Mammary epithelial cell (primary cell): Measurements from ENCODE around the gene CEBPA.

ENCODE experiments used
- CTCF ChIP-seq, 2 donors: IDR thresholded peaks in 1 of 2; conservative IDR thresholded peaks in 1 of 2; 2 replicates each; pipeline ENCODE4 v1.5.1; 2011 to 2012; ENCODE audit warnings: inconsistent platforms in 2 of 2, low read length in 2 of 2, mild to moderate bottlenecking in 2 of 2, control low read depth in 1 of 2, low read depth in 1 of 2; ENCODE audit not compliant: insufficient read depth in 1 of 2; ENCODE audit errors: extremely low read depth in 1 of 2
- EZH2 ChIP-seq: IDR thresholded peaks from 2 replicates; pipeline ENCODE4 v1.6.1; 2012; ENCODE audit warnings: low read length, inconsistent platforms, borderline replicate concordance

GRCh38 chr19:33339016-33339984 is 37.0 kb upstream of the CEBPA start:
- TF ChIP-seq CTCF (conservative IDR thresholded peaks at IDR 0.05 in 1 of 2, IDR thresholded peaks at IDR 0.05 in 1 of 2; ENCODE audit: extremely low read depth in 1 of 2, insufficient read depth in 1 of 2, low read depth in 1 of 2, low read length in 2 of 2) (no peak), EZH2 (no peak)
